ENCODE results near the gene MAVS.
"Not testable (repeated sequence)": the region's sequence is repeated elsewhere in the genome, so short reads cannot be mapped to it uniquely, and the experiment has no call there.

Gene MAVS

GRCh38 chr20:3885715-3886114, 39.1 kb downstream of the MAVS start:
- peak in 8 of 56 donors; percentile 5 to 50 (median 22) for DNase-seq

- DNase-seq, result peak in 11 of 56 donors; percentile 15 to 67 (median 48)
These were observed 41.4 kb downstream of the MAVS start for GRCh38 chr20:3887876-3888620.

- DNase-seq, result peak; percentile 88 to 99 (median 98)
These were observed 42.2 kb downstream of the MAVS start, which contains the start of gene PANK2 for GRCh38 chr20:3888622-3889488. TSS of gene PANK2 (plus strand) at chr20:3889387.

DNA sequence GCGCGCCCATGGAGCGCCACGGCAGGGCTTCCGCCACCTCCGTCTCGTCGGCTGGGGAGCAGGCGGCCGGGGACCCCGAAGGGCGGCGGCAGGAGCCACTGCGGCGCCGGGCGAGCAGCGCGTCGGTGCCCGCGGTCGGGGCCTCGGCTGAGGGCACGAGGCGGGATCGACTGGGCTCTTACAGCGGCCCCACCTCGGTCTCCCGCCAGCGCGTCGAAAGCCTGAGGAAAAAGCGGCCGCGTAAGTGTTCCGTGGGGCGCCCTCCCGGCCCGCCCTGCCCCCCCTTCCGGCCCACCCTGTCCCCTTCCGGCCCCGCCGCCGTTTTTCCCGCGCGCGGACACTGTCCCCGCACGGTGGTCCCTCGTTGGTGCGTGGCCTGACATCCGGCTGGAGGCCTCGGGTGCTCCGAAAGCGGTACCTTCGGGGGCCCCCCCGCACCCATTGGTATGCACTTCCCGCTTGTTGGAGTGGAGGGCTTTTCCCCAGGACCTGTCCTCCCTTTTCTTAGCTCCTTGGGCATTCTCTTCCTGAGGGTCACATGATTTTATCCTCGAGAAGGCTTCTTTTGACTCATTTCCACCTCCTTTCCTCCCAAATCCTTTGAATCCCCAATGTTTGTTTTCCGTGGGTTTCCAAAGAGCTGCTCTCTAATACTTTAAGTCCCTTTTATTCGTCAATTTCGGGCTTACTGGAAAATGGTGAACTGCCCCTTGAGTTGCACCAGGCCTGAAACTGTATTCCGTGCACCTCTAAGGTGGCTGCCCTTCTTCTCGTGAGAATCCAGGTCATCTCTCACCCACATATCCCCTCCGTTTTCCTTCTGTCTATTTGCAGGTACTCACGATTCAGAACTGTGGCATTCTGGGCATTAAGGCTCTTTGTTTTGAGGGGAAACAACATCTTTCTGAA, 43.1 kb downstream of the MAVS start:
- peak in 18 of 56 donors; percentile 15 to 53 (median 36) for DNase-seq

- DNase-seq, result no peak
These were observed 43.7 kb downstream of the MAVS start for GRCh38 chr20:3890398-3890751.

DNA sequence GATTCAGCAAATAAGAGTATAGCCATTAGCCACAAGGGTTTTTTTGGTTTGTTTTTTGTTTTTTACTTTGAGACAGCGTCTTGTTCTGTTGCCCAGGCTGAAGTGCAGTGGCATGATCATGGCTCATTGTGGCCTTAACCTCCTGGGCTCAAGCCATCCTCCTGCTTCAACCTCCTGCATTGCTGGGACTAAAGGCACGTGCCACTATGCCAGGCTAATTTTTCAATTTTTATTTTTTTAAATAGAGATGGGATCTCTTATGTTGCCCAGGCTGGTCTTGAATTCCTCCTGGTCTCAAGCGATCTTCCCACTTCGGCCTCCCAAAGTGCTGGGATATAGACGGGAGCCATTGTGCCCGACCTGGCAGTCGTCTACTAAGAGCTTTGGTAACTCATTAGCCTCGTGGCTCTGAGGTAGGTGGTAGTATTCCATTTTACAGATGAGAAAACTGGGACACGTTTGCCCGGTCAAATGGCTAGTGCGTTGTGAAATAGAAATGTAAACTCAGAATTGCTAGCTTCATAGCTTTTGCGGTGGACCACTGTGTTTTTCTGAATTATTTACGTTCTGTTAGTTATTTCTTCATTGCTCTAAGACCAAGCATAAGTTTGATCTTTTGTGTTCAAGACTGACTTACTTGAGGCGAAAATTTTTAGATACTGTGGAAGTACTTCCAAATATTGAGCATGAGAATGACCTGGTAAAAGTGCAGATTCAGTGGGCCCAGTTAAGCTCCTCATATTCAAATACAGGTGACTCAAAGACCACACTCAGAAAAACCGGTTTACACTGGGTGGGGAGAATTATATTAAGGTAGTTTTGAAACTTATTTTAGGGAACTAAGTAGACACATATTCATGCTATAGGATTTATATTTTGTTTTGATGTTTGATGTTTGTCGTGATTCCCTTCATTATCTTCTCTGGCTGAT, 44.6 kb downstream of the MAVS start:
- DNase-seq, result no peak

DNA sequence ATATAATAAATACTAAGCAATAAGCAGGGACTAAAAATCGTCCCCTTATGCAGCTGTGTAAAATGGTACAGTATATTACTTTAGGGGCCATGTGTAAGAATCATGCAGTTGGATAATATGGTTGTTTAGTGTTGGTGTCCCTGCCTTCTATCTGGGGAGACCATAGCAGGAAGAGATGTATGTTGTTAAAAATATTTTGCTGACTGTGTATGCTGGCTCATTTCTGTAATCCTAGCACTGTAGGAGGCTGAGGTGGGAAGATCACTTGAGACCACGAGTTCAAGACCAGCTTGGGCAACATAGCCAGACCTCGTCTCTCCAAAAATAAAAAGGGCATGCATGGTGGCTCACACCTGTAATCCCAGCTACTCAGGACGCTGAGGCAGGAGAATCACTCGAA, 48.2 kb downstream of the MAVS start:
- no peak for DNase-seq

- DNase-seq, result no peak
These were observed 49.7 kb downstream of the MAVS start for GRCh38 chr20:3896302-3896701.

- DNase-seq, result no peak
These were observed 50.4 kb downstream of the MAVS start for GRCh38 chr20:3896853-3897583.

DNA sequence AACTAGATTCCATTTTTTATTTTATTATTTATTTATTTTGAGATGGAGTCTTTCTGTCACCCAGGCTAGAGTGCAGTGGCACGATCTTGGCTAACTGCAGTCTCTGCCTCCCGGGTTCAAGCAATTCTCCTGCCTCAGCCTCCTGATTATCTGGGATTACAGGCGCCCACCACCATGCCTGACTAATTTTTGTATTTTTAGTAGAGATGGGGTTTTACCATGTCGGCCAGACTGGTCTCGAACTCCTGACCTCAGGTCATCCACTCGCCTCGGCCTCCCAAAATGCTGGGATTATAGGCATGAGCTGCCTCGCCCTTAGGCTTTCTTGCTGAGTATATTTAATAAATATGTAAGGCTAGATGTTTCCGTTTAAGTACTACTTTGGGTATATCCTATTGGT, 51.5 kb downstream of the MAVS start:
- not testable (repeated sequence) for DNase-seq

DNA sequence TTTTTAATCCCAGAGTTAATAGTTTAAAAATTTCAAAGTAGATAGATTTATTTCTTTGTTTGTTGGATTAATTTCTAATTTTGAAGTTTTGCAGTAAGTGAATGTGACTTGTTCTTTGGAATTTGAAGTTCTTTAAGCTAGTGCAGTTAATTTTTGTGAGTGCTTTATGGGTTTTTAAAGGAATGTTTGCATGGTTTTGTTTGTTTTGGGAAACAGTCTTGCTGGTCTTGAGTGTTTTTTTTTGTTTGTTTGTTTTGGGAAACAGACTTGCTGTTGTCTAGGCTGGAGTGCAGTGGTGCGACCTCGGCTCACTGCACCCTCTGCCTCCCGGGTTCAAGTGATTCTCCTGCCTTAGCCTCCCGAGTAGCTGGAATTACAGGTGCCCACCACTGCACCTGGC, 52.0 kb downstream of the MAVS start:
- DNase-seq, result no peak

DNA sequence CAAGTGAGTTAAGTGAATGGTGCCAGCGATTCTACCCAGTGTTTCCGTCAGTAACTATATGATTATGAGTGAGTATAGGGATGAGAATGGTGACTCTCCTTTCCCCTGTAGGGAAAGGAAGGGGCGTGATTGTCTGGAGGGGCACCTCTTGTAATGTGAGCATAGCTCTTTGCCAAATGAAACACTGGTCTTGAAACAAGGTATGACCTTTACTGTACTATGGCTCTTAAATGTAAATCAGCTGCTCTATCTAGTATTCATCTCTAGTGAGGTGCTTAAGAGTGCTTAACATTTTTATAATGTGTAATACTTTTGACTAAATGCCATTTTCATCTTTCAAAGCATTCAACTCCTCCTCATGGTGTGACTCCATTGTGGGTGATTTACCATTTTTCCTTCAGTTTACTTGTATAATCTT, 53.6 kb downstream of the MAVS start:
- DNase-seq, result no peak

GRCh38 chr20:3901028-3901705, 54.5 kb downstream of the MAVS start:
- DNase-seq, result no peak

- DNase-seq, result no peak
These were observed 55.2 kb downstream of the MAVS start for GRCh38 chr20:3901706-3902440.

DNA sequence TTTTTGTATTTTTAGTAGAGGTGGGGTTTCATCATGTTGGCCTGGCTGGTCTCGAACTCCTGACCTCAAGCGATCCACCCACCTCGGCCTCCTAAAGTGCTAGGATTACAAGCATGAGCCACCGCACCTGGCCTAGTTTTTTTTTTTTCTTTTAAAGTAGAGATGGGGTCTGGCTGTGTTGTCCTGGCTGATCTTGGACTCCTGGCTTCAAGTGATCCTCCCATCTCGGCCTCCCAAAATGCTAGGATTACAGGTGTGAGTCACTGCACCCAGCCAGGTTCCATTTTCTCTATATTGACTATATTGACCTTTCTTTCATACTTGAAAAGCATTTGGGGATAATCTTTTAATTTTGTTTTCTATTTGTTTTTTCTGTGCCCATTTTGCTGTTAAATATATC, 55.8 kb downstream of the MAVS start:
- DNase-seq, result no peak

- no peak for DNase-seq
These were observed 57.6 kb downstream of the MAVS start for GRCh38 chr20:3904224-3904623.

GRCh38 chr20:3904857-3905256, 58.2 kb downstream of the MAVS start:
- no peak for DNase-seq

Measured in amygdala (tissue), 56 donors.